ENCODE results near the gene MAPK11. TPM values are rescaled to one million over a fixed set of nuclear protein-coding genes. Genes with fewer than 3 reads are reported as not detected.

MAPK11 gene
- total and polyA plus RNA-seq, 2 donors (not counting 1 experiment from before 2014, with no cell fraction given): 8.1 to 9.9 TPM

DNA sequence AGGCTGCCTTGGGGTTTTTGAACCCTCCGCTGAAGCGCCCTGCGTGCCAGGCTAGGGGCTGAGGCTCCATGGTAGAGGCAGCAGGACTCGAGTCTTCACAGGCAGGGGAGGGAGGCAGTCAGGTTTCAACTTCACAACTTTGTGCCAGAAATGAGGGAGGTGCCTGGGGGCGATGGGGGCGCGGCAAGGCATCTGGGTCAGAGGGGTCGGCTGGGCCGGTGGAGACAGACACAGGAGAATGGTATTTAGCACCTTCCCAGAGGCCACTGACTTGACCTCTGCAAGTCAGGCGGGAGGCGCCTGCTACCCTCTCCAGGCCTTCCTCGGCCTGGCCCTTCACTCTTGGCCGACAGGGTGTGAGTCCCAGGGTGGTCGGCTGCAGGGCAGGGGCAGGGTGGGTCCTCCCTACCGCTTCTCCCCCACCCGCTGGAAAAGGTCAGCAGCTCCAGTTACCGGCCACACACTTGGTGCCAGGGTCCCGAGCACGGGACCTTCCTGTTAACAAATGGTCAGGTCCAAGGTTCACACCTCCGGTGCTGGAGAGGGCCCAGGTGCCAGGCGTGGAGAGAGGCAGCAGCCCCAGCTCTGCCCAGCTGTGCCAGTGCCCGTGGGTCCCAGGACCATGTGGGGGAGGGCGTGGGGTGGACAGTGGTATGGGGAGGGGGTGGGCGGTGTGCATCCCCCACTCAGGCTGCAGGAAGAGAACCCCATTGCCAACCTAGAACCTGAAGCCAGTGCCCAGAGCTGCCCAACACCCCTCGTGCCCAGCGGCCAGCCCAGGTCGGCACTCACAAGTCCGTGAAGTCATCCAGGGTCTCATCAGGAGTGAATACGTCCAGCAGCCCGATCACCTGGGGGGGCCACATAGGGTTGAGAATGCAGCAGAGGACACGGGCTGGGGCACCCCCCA lies 12.5 kb downstream of the MAPK11 start:
- no peak overlapping the region for H3K27ac Mint-ChIP-seq
- Histone ChIP-seq H3K9me3 (ENCODE audit: control extremely low read depth in 1 of 3, control insufficient read depth in 2 of 3, insufficient read depth in 1 of 3, low read length in 2 of 3) (no peaks in the 10 kb centered on the region), H3K4me1 (ENCODE audit: control insufficient read depth in 2 of 2, insufficient read depth in 2 of 2, low read length in 2 of 2) (peaks cover 14 to 15% of the 10 kb centered on the region in 2 donors), H3K36me3 (replicated peaks in 1 of 2; ENCODE audit: control extremely low read depth in 1 of 2, control insufficient read depth in 1 of 2, extremely low read depth in 1 of 2, insufficient read depth in 2 of 2, low read length in 1 of 2) (no peaks in the 10 kb centered on the region), H3K79me2 (ENCODE audit: control insufficient read depth, insufficient read depth, low read length) (no peaks in the 10 kb centered on the region), H3K27me3 (replicated peaks in 1 of 4; ENCODE audit: control extremely low read depth in 1 of 4, control insufficient read depth in 3 of 4, insufficient read depth in 4 of 4, low read length in 3 of 4) (peaks cover 0 to 21% (median 8%) of the 10 kb centered on the region in 4 experiments), H3K27ac (ENCODE audit: low read length in 2 of 2) (no peak overlapping the region), H3K4me2 (replicated peaks; ENCODE audit: low read depth, low read length, poor library complexity, severe bottlenecking) (no peak overlapping the region), H2AFZ (ENCODE audit: insufficient read depth, low read depth, low read length, poor library complexity, severe bottlenecking) (no peak overlapping the region), H3K4me3 (ENCODE audit: control extremely low read depth in 1 of 5, extremely low read depth in 1 of 5, insufficient read depth in 1 of 5, low read depth in 2 of 5, low read length in 4 of 5) (no peak overlapping the region), H3K9ac (ENCODE audit: low read length) (no peak overlapping the region), H4K20me1 (ENCODE audit: control insufficient read depth, insufficient read depth, low read length, poor library complexity, severe bottlenecking) (no peaks in the 10 kb centered on the region)
- ChIA-PET CTCF (no interaction called here), POLR2A (no interaction called here)
- DNase-seq: no peak
- TF ChIP-seq, protein P1, sequence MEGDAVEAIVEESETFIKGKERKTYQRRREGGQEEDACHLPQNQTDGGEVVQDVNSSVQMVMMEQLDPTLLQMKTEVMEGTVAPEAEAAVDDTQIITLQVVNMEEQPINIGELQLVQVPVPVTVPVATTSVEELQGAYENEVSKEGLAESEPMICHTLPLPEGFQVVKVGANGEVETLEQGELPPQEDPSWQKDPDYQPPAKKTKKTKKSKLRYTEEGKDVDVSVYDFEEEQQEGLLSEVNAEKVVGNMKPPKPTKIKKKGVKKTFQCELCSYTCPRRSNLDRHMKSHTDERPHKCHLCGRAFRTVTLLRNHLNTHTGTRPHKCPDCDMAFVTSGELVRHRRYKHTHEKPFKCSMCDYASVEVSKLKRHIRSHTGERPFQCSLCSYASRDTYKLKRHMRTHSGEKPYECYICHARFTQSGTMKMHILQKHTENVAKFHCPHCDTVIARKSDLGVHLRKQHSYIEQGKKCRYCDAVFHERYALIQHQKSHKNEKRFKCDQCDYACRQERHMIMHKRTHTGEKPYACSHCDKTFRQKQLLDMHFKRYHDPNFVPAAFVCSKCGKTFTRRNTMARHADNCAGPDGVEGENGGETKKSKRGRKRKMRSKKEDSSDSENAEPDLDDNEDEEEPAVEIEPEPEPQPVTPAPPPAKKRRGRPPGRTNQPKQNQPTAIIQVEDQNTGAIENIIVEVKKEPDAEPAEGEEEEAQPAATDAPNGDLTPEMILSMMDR (IDR thresholded peaks at IDR 0.05): no peak
- no peak for TF ChIP-seq EZH2 (IDR thresholded peaks at IDR 0.05; ENCODE audit: borderline replicate concordance, insufficient read depth, low read depth, low read length, poor library complexity, severe bottlenecking)
- intact Hi-C loops (cut with micrococcal nuclease): no loop called here
- H3K4me1 Mint-ChIP-seq: peaks cover 11% of the 10 kb centered on the region
- 89% methylated on average over 28 of the region's 31 CpGs for WGBS (ENCODE audit: insufficient coverage)
- peaks cover 10% of the 10 kb centered on the region for H3K27me3 Mint-ChIP-seq
- H3K4me3 Mint-ChIP-seq: no peak overlapping the region
- H3K9me3 Mint-ChIP-seq (ENCODE audit: insufficient read depth): no peaks in the 10 kb centered on the region
- no peak for ATAC-seq (ENCODE audit: low read depth)

DNA sequence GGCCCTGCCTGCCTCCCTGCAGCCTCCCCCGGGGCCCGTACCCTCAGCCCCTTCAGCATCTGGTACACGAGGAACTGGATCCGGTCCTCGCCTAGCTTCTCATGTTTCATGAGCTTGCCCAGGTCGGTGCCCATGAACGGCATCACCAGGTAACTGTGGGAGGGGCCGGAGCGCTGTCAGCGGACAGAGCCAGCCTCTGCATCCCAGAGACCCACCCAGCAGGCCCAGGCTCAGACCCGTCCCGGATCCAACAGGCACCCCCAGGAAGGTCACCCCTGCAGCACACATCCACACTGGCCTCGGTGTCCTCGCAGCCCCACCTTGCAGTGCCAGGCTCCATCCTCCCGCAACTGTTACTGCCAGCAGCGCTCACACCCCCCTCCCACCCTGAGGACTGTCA lies 13.1 kb downstream of the MAPK11 start:
- intact Hi-C loops (cut with micrococcal nuclease): no loop called here
- H4K20me1 ChIP-seq (ENCODE audit: control insufficient read depth, insufficient read depth, low read length, poor library complexity, severe bottlenecking): no peaks in the 10 kb centered on the region
- no peak for TF ChIP-seq EZH2 (IDR thresholded peaks at IDR 0.05; ENCODE audit: borderline replicate concordance, insufficient read depth, low read depth, low read length, poor library complexity, severe bottlenecking)
- TF ChIP-seq, protein P1 (IDR thresholded peaks at IDR 0.05): no peak
- H3K4me1 ChIP-seq (ENCODE audit: control insufficient read depth in 2 of 2, insufficient read depth in 2 of 2, low read length in 2 of 2): peaks cover 7 to 9% of the 10 kb centered on the region in 2 donors
- peaks cover 0 to 14% (median 3%) of the 10 kb centered on the region in 4 experiments for H3K27me3 ChIP-seq (replicated peaks in 1 of 4; ENCODE audit: control extremely low read depth in 1 of 4, control insufficient read depth in 3 of 4, insufficient read depth in 4 of 4, low read length in 3 of 4)
- peaks cover 7% of the 10 kb centered on the region for H3K4me1 Mint-ChIP-seq
- H3K9me3 Mint-ChIP-seq (ENCODE audit: insufficient read depth): no peaks in the 10 kb centered on the region
- peaks cover 5% of the 10 kb centered on the region for H3K27me3 Mint-ChIP-seq
- H3K4me3 ChIP-seq (ENCODE audit: control extremely low read depth in 1 of 5, extremely low read depth in 1 of 5, insufficient read depth in 1 of 5, low read depth in 2 of 5, low read length in 4 of 5): no peak overlapping the region
- DNase-seq: no peak
- no peak overlapping the region for H3K4me2 ChIP-seq (replicated peaks; ENCODE audit: low read depth, low read length, poor library complexity, severe bottlenecking)
- no peak for ATAC-seq (ENCODE audit: low read depth)
- no peaks in the 10 kb centered on the region for H3K79me2 ChIP-seq (ENCODE audit: control insufficient read depth, insufficient read depth, low read length)
- H3K36me3 ChIP-seq (replicated peaks in 1 of 2; ENCODE audit: control extremely low read depth in 1 of 2, control insufficient read depth in 1 of 2, extremely low read depth in 1 of 2, insufficient read depth in 2 of 2, low read length in 1 of 2): no peaks in the 10 kb centered on the region
- WGBS (ENCODE audit: insufficient coverage): 95% methylated on average over 12 of the region's 16 CpGs
- ChIA-PET CTCF (no interaction called here), POLR2A (no interaction called here)
- no peak overlapping the region for H3K27ac Mint-ChIP-seq
- H3K9me3 ChIP-seq (ENCODE audit: control extremely low read depth in 1 of 3, control insufficient read depth in 2 of 3, insufficient read depth in 1 of 3, low read length in 2 of 3): no peaks in the 10 kb centered on the region
- no peak overlapping the region for H3K9ac ChIP-seq (ENCODE audit: low read length)
- H3K4me3 Mint-ChIP-seq: no peak overlapping the region
- H3K27ac ChIP-seq (ENCODE audit: low read length in 2 of 2): no peak overlapping the region
- no peak overlapping the region for H2AFZ ChIP-seq (ENCODE audit: insufficient read depth, low read depth, low read length, poor library complexity, severe bottlenecking)

Measured in B cell (primary cell).